Measurements from ENCODE around the gene ZNF771. TPM values are rescaled to one million over a fixed set of nuclear protein-coding genes. Genes with fewer than 3 reads are reported as not detected.

Gene ZNF771
- polyA plus RNA-seq, 3 donors: 4.2 to 6.4 (median 4.9) TPM

GRCh38 chr16:30372038-30372712, 35.2 kb upstream of the ZNF771 start:
- 66 to 77% (median 72%) methylated on average over 6 of the region's 6 CpGs for WGBS, 3 donors
- H3K27ac ChIP-seq (ENCODE audit: low read depth, low read length): no peak overlapping the region

- 68 to 93% (median 88%) methylated on average over 5 of the region's 5 CpGs for WGBS, 3 donors
- no peak overlapping the region for H3K27ac ChIP-seq (ENCODE audit: low read depth, low read length)
These were observed 34.7 kb upstream of the ZNF771 start for GRCh38 chr16:30372725-30373124.

- no peak within 1 kb of the TSS for H3K27ac ChIP-seq (ENCODE audit: low read depth, low read length)
- 91 to 93% (median 91%) methylated on average over 6 of the region's 6 CpGs for WGBS, 3 donors
These were observed 32.9 kb upstream of the ZNF771 start, which contains the start of gene MYL11 for GRCh38 chr16:30374538-30374937. MYL11 (plus strand) TSS chr16:30374802; CDS start chr16:30374858, 56 bp downstream.

- 85 to 93% (median 85%) methylated on average over 8 of the region's 8 CpGs for WGBS, 3 donors
- no peak overlapping the region for H3K27ac ChIP-seq (ENCODE audit: low read depth, low read length)
These were observed 31.5 kb upstream of the ZNF771 start for GRCh38 chr16:30375864-30376263.

- 92 to 96% (median 95%) methylated on average over 8 of the region's 8 CpGs for WGBS, 3 donors
- no peak overlapping the region for H3K27ac ChIP-seq (ENCODE audit: low read depth, low read length)
These were observed 30.9 kb upstream of the ZNF771 start for GRCh38 chr16:30376461-30376902.

GRCh38 chr16:30377050-30377811, 30.2 kb upstream of the ZNF771 start:
- 37 to 49% (median 39%) methylated on average over 29 of the region's 29 CpGs for WGBS, 3 donors

GRCh38 chr16:30377812-30378235, 29.6 kb upstream of the ZNF771 start:
- peak overlapping the region; percentile 91 for H3K27ac ChIP-seq (ENCODE audit: low read depth, low read length)
- WGBS, 3 donors: 0 to 2% (median 0%) methylated on average over 37 to 39 of the region's 39 CpGs

More at GRCh38 chr16:30377050-30377811, 30.2 kb upstream of the ZNF771 start:
- H3K27ac ChIP-seq (ENCODE audit: low read depth, low read length): peak overlapping the region; percentile 91

- WGBS, 3 donors: 0 to 1% (median 0%) methylated on average over 59 to 66 of the region's 67 CpGs
- H3K27ac ChIP-seq (ENCODE audit: low read depth, low read length): peak overlapping the region; percentile 91
These were observed 28.9 kb upstream of the ZNF771 start for GRCh38 chr16:30378236-30379157.

GRCh38 chr16:30379158-30379783, 28.1 kb upstream of the ZNF771 start:
- peak overlapping the region; percentile 22 for H3K27ac ChIP-seq (ENCODE audit: low read depth, low read length)

GRCh38 chr16:30380072-30380802, 27.2 kb upstream of the ZNF771 start:
- 91 to 93% (median 92%) methylated on average over 4 of the region's 4 CpGs for WGBS, 3 donors
- H3K27ac ChIP-seq (ENCODE audit: low read depth, low read length): no peak overlapping the region

More at GRCh38 chr16:30379158-30379783, 28.1 kb upstream of the ZNF771 start:
- WGBS, 3 donors: 26 to 31% (median 30%) methylated on average over 27 of the region's 27 CpGs

GRCh38 chr16:30380803-30381208, 26.6 kb upstream of the ZNF771 start:
- WGBS, 3 donors: 75 to 85% (median 82%) methylated on average over 6 of the region's 6 CpGs
- no peak overlapping the region for H3K27ac ChIP-seq (ENCODE audit: low read depth, low read length)

GRCh38 chr16:30381291-30382041, 25.9 kb upstream of the ZNF771 start:
- 76 to 83% (median 79%) methylated on average over 13 of the region's 13 CpGs for WGBS, 3 donors
- no peak overlapping the region for H3K27ac ChIP-seq (ENCODE audit: low read depth, low read length)

- H3K27ac ChIP-seq (ENCODE audit: low read depth, low read length): no peak within 1 kb of the TSS
- WGBS, 3 donors: 44 to 61% (median 47%) methylated on average over 12 of the region's 12 CpGs
These were observed 25.1 kb upstream of the ZNF771 start, which contains the start of gene SEPTIN1 for GRCh38 chr16:30382111-30382881. SEPTIN1 (minus strand) TSS chr16:30382561; CDS start chr16:30382542, 19 bp downstream.

GRCh38 chr16:30383521-30383920, 23.9 kb upstream of the ZNF771 start:
- 29 to 49% (median 43%) methylated on average over 2 of the region's 2 CpGs for WGBS, 3 donors
- H3K27ac ChIP-seq (ENCODE audit: low read depth, low read length): no peak overlapping the region

GRCh38 chr16:30394592-30395154, 12.7 kb upstream of the ZNF771 start:
- 6 to 12% (median 9%) methylated on average over 31 of the region's 31 CpGs for whole genome bisulfite sequencing, 3 donors
- H3K27ac ChIP-seq (ENCODE audit: low read depth, low read length): no peak overlapping the region
